HCT116 (cell line): ENCODE measurements around the gene GFRA3. TPM values are rescaled to one million over a fixed set of nuclear protein-coding genes. Genes with fewer than 3 reads are reported as not detected.

Source experiments
- ATAC-seq: fragments of 200-7000 bp; cut with Tn5 transposase; 2 replicates; pipeline ENCODE4 v1.9.1; 2020; ENCODE audit warnings: mild to moderate bottlenecking, moderate library complexity
- BruUV-seq: library from RNA; stranded (reverse); fragments of 400-500 nt; replicated peaks from 2 replicates; lab custom pipeline; 2021; lab: Mats Ljungman, UMichigan
- CTCF ChIA-PET: fragments of 300-600 bp; sonication (Branson Sonifier 250); formaldehyde crosslinking; loops from one replicate; lab custom pipeline; 2021; ENCODE audit warnings: antibody characterized with exemption; lab: Charles Lee
- POLR2A ChIA-PET: fragments of 300-600, 350-600 bp; sonication (Branson Sonifier 250); formaldehyde crosslinking; loops from one replicate; lab custom pipeline; 2021; ENCODE audit warnings: antibody characterized with exemption; lab: Charles Lee
- RAD21 ChIA-PET, 2 experiments: fragments of 300-600 bp; sonication (Branson Sonifier 250); formaldehyde crosslinking; loops; one replicate each; lab custom pipeline; 2023; ENCODE audit warnings: low total read pairs in 2 of 2; ENCODE audit not compliant: uncharacterized antibody in 2 of 2, unreplicated experiment in 2 of 2, low non-redundant PET in 1 of 2; lab: Charles Lee
- DNase-seq: peaks from one replicate; pipeline ENCODE4 v3.0.0-alpha.2; 2010; ENCODE audit warnings: low read depth, low spot score
- H2AFZ ChIP-seq: fragments of 200-600 bp; shearing (Covaris generic), sonication (generic); 2 replicates; pipeline ENCODE4 v1.6.1; 2017; ENCODE audit warnings: low read depth, mixed run types, mixed read lengths, antibody characterized with exemption, low read length; ENCODE audit not compliant: poor library complexity, severe bottlenecking
- H3K27ac ChIP-seq: 2 replicates; pipeline ENCODE4 v1.5.1; 2012; ENCODE audit warnings: low read depth, low read length
- H3K27me3 ChIP-seq: fragments of 200-600 bp; sonication (generic); 2 replicates; pipeline ENCODE4 v1.6.1; 2016; ENCODE audit warnings: mixed run types, low read length, mixed read lengths; ENCODE audit not compliant: insufficient read depth
- H3K36me3 ChIP-seq, 2 experiments: fragments of 200-500 bp in 1 of 2; fragments of 200-600 bp in 1 of 2; sonication (Bioruptor generic) in 1 of 2; sonication (generic) in 1 of 2; 2 replicates each; pipeline versions ENCODE4 v1.5.1 to v1.6.1; 2014 to 2016; ENCODE audit warnings: low read length in 2 of 2, inconsistent platforms in 1 of 2, mixed read lengths in 1 of 2, mixed run types in 1 of 2; ENCODE audit not compliant: insufficient read depth in 2 of 2, control insufficient read depth in 1 of 2
- H3K4me1 ChIP-seq, 2 experiments: fragments of 200-600 bp in 1 of 2; sonication (generic) in 1 of 2; 2 replicates each; pipeline versions ENCODE4 v1.5.1 to v1.6.1; 2012 to 2017; ENCODE audit warnings: low read length in 2 of 2, inconsistent platforms in 1 of 2, mild to moderate bottlenecking in 1 of 2, mixed read lengths in 1 of 2, mixed run types in 1 of 2, moderate library complexity in 1 of 2; ENCODE audit not compliant: insufficient read depth in 2 of 2, control insufficient read depth in 1 of 2
- H3K4me2 ChIP-seq: fragments of 200-600 bp; sonication (generic); 2 replicates; pipeline ENCODE4 v1.6.1; 2017; ENCODE audit warnings: mixed run types, low read length, mixed read lengths
- H3K4me3 ChIP-seq, 2 experiments: fragments of 200-600 bp in 1 of 2; sonication (generic) in 1 of 2; replicated peaks in 1 of 2; 2 replicates each; pipeline ENCODE4 v1.5.1; 2011 to 2016; ENCODE audit warnings: low read length in 2 of 2, control low read depth in 1 of 2, low read depth in 1 of 2, mild to moderate bottlenecking in 1 of 2, mixed read lengths in 1 of 2, mixed run types in 1 of 2
- H3K79me2 ChIP-seq: fragments of 200-600 bp; sonication (generic); 2 replicates; pipeline ENCODE4 v1.6.1; 2017; ENCODE audit warnings: mild to moderate bottlenecking, mixed run types, low read length, moderate library complexity, mixed read lengths; ENCODE audit not compliant: insufficient read depth
- H3K9ac ChIP-seq: fragments of 200-600 bp; sonication (generic); 2 replicates; pipeline ENCODE4 v1.6.1; 2016; ENCODE audit warnings: low read length, mixed read lengths
- H3K9me2 ChIP-seq: fragments of 200-600 bp; sonication (generic), shearing (Covaris generic); 2 replicates; pipeline ENCODE4 v1.6.1; 2017; ENCODE audit warnings: mixed run types, mild to moderate bottlenecking, moderate library complexity; ENCODE audit not compliant: insufficient read depth
- H3K9me3 ChIP-seq, 2 experiments: fragments of 200-500 bp in 1 of 2; fragments of 200-600 bp in 1 of 2; sonication (Bioruptor generic) in 1 of 2; sonication (generic) in 1 of 2; 2 replicates each; pipeline ENCODE4 v1.6.1; 2014 to 2017; ENCODE audit warnings: low read length in 2 of 2, mixed read lengths in 2 of 2, inconsistent platforms in 1 of 2, low read depth in 1 of 2, mild to moderate bottlenecking in 1 of 2, mixed run types in 1 of 2, moderate library complexity in 1 of 2; ENCODE audit not compliant: control insufficient read depth in 1 of 2, insufficient read depth in 1 of 2
- H4K20me1 ChIP-seq: fragments of 200-600 bp; sonication (generic), shearing (Covaris generic); 2 replicates; pipeline ENCODE4 v1.6.1; 2017; ENCODE audit warnings: mixed run types, mild to moderate bottlenecking, moderate library complexity; ENCODE audit not compliant: insufficient read depth
- CBX3 ChIP-seq: IDR thresholded peaks from 2 replicates; pipeline ENCODE4 v1.6.1; 2012; ENCODE audit warnings: low read depth
- CEBPB ChIP-seq: IDR thresholded peaks from 2 replicates; pipeline ENCODE4 v1.6.1; 2012; ENCODE audit warnings: low read depth
- EZH2phosphoT487 ChIP-seq: fragments of 200-600 bp; IDR thresholded peaks from 2 replicates; pipeline ENCODE4 v1.6.1; 2018; ENCODE audit warnings: antibody characterized with exemption, borderline replicate concordance
- FOSL1 ChIP-seq: IDR thresholded peaks from 2 replicates; pipeline ENCODE4 v1.6.1; 2012; ENCODE audit warnings: low read depth
- JUND ChIP-seq: IDR thresholded peaks from 2 replicates; pipeline ENCODE4 v1.6.1; 2012
- POLR2A ChIP-seq: IDR thresholded peaks from 2 replicates; pipeline ENCODE4 v1.7.0; 2011; ENCODE audit warnings: borderline replicate concordance; ENCODE audit not compliant: insufficient read depth, insufficient read length; ENCODE audit errors: extremely low read depth
- POLR2AphosphoS5 ChIP-seq: IDR thresholded peaks from 2 replicates; pipeline ENCODE4 v1.6.1; 2011; ENCODE audit warnings: mild to moderate bottlenecking, low read depth, low read length, moderate library complexity
- SRF ChIP-seq: IDR thresholded peaks from 2 replicates; pipeline ENCODE4 v1.6.1; 2012; ENCODE audit warnings: low read depth
- TCF7L2 ChIP-seq: IDR thresholded peaks from 2 replicates; pipeline ENCODE4 v1.7.0; 2011; ENCODE audit warnings: borderline replicate concordance, inconsistent platforms; ENCODE audit not compliant: insufficient read depth, insufficient read length; ENCODE audit errors: extremely low read depth
- intact Hi-C: fragments of 100-400 bp; cut with micrococcal nuclease; formaldehyde crosslinking; loops from 2 replicates; pipeline ENCODE4 v1.10.0; 2022
- total RNA-seq: library from RNA; stranded (reverse); gene quantifications from one replicate; pipeline ENCODE4 v1.2.1, GENCODE V29; 2021; ENCODE audit not compliant: unreplicated experiment
- TF ChIP-seq, protein P1 (sequence below): IDR thresholded peaks from 2 replicates; pipeline ENCODE4 v1.6.1; 2012
- TF ChIP-seq, protein P2 (sequence below): IDR thresholded peaks from 2 replicates; pipeline ENCODE4 v1.6.1; 2012
- TF ChIP-seq, protein P3 (sequence below): IDR thresholded peaks from 2 replicates; pipeline ENCODE4 v1.6.1; 2012; ENCODE audit warnings: low read depth

GFRA3 gene
- total RNA-seq, 1 experiment from 2014 or later: not detected

DNA sequence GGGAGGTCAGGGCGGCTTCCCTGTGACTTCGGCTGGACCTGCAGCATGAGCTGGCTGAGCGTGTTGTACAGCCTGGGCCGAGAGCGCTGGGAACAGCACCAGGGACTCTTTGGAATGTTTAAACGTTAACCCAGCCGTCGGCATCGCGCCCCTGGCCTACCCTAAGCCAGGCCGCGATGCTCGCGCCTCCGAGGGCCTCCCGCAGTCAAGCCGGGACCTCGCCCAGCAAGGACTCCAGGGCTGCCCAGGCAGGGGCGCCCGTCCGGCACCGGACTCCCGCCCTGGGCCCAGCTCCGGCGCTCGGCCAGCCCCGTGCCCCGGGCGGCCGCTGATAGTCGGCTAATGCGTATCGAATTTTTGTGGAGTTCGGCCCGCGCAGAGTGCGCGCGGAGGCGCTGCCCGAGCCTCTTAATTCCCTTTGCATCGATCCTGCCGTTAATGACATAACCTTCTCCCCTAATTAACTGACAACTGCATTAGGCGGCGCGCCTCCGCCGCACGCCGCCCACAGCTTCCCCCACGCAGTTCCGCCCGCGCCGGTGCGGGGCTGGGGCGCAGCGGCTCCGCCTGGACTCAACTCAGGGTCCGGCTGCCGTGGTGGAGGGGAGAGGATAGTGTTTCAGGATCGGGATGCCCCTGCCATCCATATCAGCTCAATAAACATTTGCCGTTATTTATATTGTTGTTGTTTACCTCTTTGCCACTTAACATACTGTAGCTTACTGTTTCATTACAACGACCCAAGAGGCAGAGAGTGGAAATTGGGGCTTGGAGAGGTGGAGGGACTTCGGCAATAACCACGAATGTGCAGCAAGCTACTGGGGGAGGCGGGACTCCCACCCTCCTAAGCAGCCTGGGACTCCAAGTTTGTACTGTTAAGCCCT lies 32.5 kb downstream of the GFRA3 start:
- Histone ChIP-seq H3K4me3 (no peak overlapping the region), H3K9me3 (no peaks in the 10 kb centered on the region), H3K27ac (no peak overlapping the region), H3K36me3 (no peaks in the 10 kb centered on the region), H3K4me2 (no peak overlapping the region), H3K9ac (no peak overlapping the region), H3K27me3 (no peaks in the 10 kb centered on the region), H3K79me2 (no peaks in the 10 kb centered on the region), H3K4me1 (no peaks in the 10 kb centered on the region), H3K9me2 (no peaks in the 10 kb centered on the region), H4K20me1 (no peaks in the 10 kb centered on the region), H2AFZ (no peak overlapping the region)
- intact Hi-C loops: no loop called here
- ChIA-PET CTCF (no interaction called here), RAD21 (no interaction called here), POLR2A (no interaction called here)
- ATAC-seq (no peak), DNase-seq (no peak)
- TF ChIP-seq FOSL1 (no peak), SRF (no peak), TCF7L2 (no peak), JUND (no peak), POLR2AphosphoS5 (no peak), CBX3 (no peak), POLR2A (no peak), EZH2phosphoT487 (no peak), CEBPB (no peak)
- TF ChIP-seq, protein P1, sequence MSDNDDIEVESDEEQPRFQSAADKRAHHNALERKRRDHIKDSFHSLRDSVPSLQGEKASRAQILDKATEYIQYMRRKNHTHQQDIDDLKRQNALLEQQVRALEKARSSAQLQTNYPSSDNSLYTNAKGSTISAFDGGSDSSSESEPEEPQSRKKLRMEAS: no peak
- TF ChIP-seq, protein P2, sequence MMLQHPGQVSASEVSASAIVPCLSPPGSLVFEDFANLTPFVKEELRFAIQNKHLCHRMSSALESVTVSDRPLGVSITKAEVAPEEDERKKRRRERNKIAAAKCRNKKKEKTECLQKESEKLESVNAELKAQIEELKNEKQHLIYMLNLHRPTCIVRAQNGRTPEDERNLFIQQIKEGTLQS: no peak
- TF ChIP-seq, protein P3, sequence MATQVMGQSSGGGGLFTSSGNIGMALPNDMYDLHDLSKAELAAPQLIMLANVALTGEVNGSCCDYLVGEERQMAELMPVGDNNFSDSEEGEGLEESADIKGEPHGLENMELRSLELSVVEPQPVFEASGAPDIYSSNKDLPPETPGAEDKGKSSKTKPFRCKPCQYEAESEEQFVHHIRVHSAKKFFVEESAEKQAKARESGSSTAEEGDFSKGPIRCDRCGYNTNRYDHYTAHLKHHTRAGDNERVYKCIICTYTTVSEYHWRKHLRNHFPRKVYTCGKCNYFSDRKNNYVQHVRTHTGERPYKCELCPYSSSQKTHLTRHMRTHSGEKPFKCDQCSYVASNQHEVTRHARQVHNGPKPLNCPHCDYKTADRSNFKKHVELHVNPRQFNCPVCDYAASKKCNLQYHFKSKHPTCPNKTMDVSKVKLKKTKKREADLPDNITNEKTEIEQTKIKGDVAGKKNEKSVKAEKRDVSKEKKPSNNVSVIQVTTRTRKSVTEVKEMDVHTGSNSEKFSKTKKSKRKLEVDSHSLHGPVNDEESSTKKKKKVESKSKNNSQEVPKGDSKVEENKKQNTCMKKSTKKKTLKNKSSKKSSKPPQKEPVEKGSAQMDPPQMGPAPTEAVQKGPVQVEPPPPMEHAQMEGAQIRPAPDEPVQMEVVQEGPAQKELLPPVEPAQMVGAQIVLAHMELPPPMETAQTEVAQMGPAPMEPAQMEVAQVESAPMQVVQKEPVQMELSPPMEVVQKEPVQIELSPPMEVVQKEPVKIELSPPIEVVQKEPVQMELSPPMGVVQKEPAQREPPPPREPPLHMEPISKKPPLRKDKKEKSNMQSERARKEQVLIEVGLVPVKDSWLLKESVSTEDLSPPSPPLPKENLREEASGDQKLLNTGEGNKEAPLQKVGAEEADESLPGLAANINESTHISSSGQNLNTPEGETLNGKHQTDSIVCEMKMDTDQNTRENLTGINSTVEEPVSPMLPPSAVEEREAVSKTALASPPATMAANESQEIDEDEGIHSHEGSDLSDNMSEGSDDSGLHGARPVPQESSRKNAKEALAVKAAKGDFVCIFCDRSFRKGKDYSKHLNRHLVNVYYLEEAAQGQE: no peak
- no TSS peak for BruUV-seq
